Measurements from ENCODE around the gene CABP7.
A peak's percentile ranks its signal among the peaks of the same experiment; 100 is the strongest.

The CABP7 gene

GRCh38 chr22:29702931-29703501 is 16.8 kb upstream of the CABP7 start:
- WGBS (ENCODE audit: extremely low coverage, insufficient coverage, low lambda C conversion rate): no CpG with 5 or more reads among the region's 19 CpGs

GRCh38 chr22:29703569-29704195 is 16.1 kb upstream of the CABP7 start:
- no peaks in the 10 kb centered on the region for H3K79me1 ChIP-seq (ENCODE audit: low read length)
- H3K18ac ChIP-seq (ENCODE audit: low read length): no peak overlapping the region
- no peak overlapping the region for H3K56ac ChIP-seq (ENCODE audit: low read length)
- H3K4me2 ChIP-seq (ENCODE audit: low read length): no peak overlapping the region
- no peak overlapping the region for H2BK5ac ChIP-seq (ENCODE audit: low read length)
- no peak overlapping the region for H2BK120ac ChIP-seq (ENCODE audit: low read depth, low read length)
- H3K36me3 ChIP-seq (ENCODE audit: control insufficient read depth, insufficient read depth, low read length): no peaks in the 10 kb centered on the region
- no peaks in the 10 kb centered on the region for H3K79me2 ChIP-seq (ENCODE audit: control insufficient read depth, insufficient read depth, low read length)
- no peak overlapping the region for H3K4ac ChIP-seq (ENCODE audit: low read depth, low read length)
- WGBS (ENCODE audit: extremely low coverage, insufficient coverage, low lambda C conversion rate): no CpG with 5 or more reads among the region's 7 CpGs
- H3K27ac ChIP-seq (ENCODE audit: low read depth, low read length): no peak overlapping the region
- no peak overlapping the region for H3K4me3 ChIP-seq (ENCODE audit: low read length)
- H3K27me3 ChIP-seq (ENCODE audit: insufficient read depth, low read length, poor library complexity): peaks cover 2% of the 10 kb centered on the region
- no peak overlapping the region for H3K23ac ChIP-seq (ENCODE audit: low read length)
- DNase-seq: no peak
- H3K9ac ChIP-seq (ENCODE audit: low read length): no peak overlapping the region
- no peak overlapping the region for H2BK15ac ChIP-seq (replicated peaks; ENCODE audit: low read depth)
- peaks cover 4% of the 10 kb centered on the region for H3K4me1 ChIP-seq (ENCODE audit: control insufficient read depth, low read depth, low read length)
- H2AK5ac ChIP-seq (ENCODE audit: low read length): no peak overlapping the region
- H4K5ac ChIP-seq (ENCODE audit: low read length): no peak overlapping the region
- no peak overlapping the region for H4K8ac ChIP-seq (ENCODE audit: low read depth, low read length)

More at GRCh38 chr22:29702931-29703501, 16.8 kb upstream of the CABP7 start:
- Histone ChIP-seq H3K4me2 (ENCODE audit: low read length) (no peak overlapping the region), H3K27ac (ENCODE audit: low read depth, low read length) (no peak overlapping the region), H3K4me3 (ENCODE audit: low read length) (no peak overlapping the region), H3K79me1 (ENCODE audit: low read length) (no peaks in the 10 kb centered on the region), H3K27me3 (ENCODE audit: insufficient read depth, low read length, poor library complexity) (peaks cover 2% of the 10 kb centered on the region), H2BK15ac (replicated peaks; ENCODE audit: low read depth) (no peak overlapping the region), H4K5ac (ENCODE audit: low read length) (no peak overlapping the region), H2AK5ac (ENCODE audit: low read length) (no peak overlapping the region), H3K4ac (ENCODE audit: low read depth, low read length) (no peak overlapping the region), H3K18ac (ENCODE audit: low read length) (no peak overlapping the region), H3K36me3 (ENCODE audit: control insufficient read depth, insufficient read depth, low read length) (no peaks in the 10 kb centered on the region), H2BK120ac (ENCODE audit: low read depth, low read length) (no peak overlapping the region), H3K23ac (ENCODE audit: low read length) (no peak overlapping the region), H4K8ac (ENCODE audit: low read depth, low read length) (no peak overlapping the region), H3K56ac (ENCODE audit: low read length) (no peak overlapping the region), H3K79me2 (ENCODE audit: control insufficient read depth, insufficient read depth, low read length) (no peaks in the 10 kb centered on the region), H2BK5ac (ENCODE audit: low read length) (no peak overlapping the region), H3K9ac (ENCODE audit: low read length) (no peak overlapping the region), H3K4me1 (ENCODE audit: control insufficient read depth, low read depth, low read length) (peaks cover 4% of the 10 kb centered on the region)
- DNase-seq: no peak

- Histone ChIP-seq H3K4me1 (ENCODE audit: control insufficient read depth, low read depth, low read length) (peaks cover 4% of the 10 kb centered on the region), H3K27me3 (ENCODE audit: insufficient read depth, low read length, poor library complexity) (peaks cover 2% of the 10 kb centered on the region), H2BK5ac (ENCODE audit: low read length) (no peak overlapping the region), H3K9ac (ENCODE audit: low read length) (no peak overlapping the region), H3K79me1 (ENCODE audit: low read length) (no peaks in the 10 kb centered on the region), H2BK15ac (replicated peaks; ENCODE audit: low read depth) (no peak overlapping the region), H3K79me2 (ENCODE audit: control insufficient read depth, insufficient read depth, low read length) (no peaks in the 10 kb centered on the region), H3K18ac (ENCODE audit: low read length) (no peak overlapping the region), H3K56ac (ENCODE audit: low read length) (no peak overlapping the region), H3K4me2 (ENCODE audit: low read length) (no peak overlapping the region), H4K5ac (ENCODE audit: low read length) (no peak overlapping the region), H3K4me3 (ENCODE audit: low read length) (no peak overlapping the region), H3K23ac (ENCODE audit: low read length) (no peak overlapping the region), H2BK120ac (ENCODE audit: low read depth, low read length) (no peak overlapping the region), H3K27ac (ENCODE audit: low read depth, low read length) (no peak overlapping the region), H3K4ac (ENCODE audit: low read depth, low read length) (no peak overlapping the region), H4K8ac (ENCODE audit: low read depth, low read length) (no peak overlapping the region), H3K36me3 (ENCODE audit: control insufficient read depth, insufficient read depth, low read length) (no peaks in the 10 kb centered on the region), H2AK5ac (ENCODE audit: low read length) (no peak overlapping the region)
- DNase-seq: no peak
- WGBS (ENCODE audit: extremely low coverage, insufficient coverage, low lambda C conversion rate): no CpG with 5 or more reads among the region's 14 CpGs
Observed at GRCh38 chr22:29704528-29705285, 15.1 kb upstream of the CABP7 start.

- no peak overlapping the region for H3K23ac ChIP-seq (ENCODE audit: low read length)
- H3K4me3 ChIP-seq (ENCODE audit: low read length): no peak overlapping the region
- no peak overlapping the region for H2AK5ac ChIP-seq (ENCODE audit: low read length)
- no peaks in the 10 kb centered on the region for H3K79me2 ChIP-seq (ENCODE audit: control insufficient read depth, insufficient read depth, low read length)
- no peak overlapping the region for H4K8ac ChIP-seq (ENCODE audit: low read depth, low read length)
- H3K4ac ChIP-seq (ENCODE audit: low read depth, low read length): no peak overlapping the region
- no CpG with 5 or more reads among the region's 7 CpGs for WGBS (ENCODE audit: extremely low coverage, insufficient coverage, low lambda C conversion rate)
- H3K4me2 ChIP-seq (ENCODE audit: low read length): no peak overlapping the region
- no peak overlapping the region for H2BK120ac ChIP-seq (ENCODE audit: low read depth, low read length)
- H2BK5ac ChIP-seq (ENCODE audit: low read length): no peak overlapping the region
- no peaks in the 10 kb centered on the region for H3K79me1 ChIP-seq (ENCODE audit: low read length)
- peaks cover 4% of the 10 kb centered on the region for H3K4me1 ChIP-seq (ENCODE audit: control insufficient read depth, low read depth, low read length)
- H3K56ac ChIP-seq (ENCODE audit: low read length): no peak overlapping the region
- no peak overlapping the region for H2BK15ac ChIP-seq (replicated peaks; ENCODE audit: low read depth)
- no peak overlapping the region for H3K27ac ChIP-seq (ENCODE audit: low read depth, low read length)
- H3K36me3 ChIP-seq (ENCODE audit: control insufficient read depth, insufficient read depth, low read length): no peaks in the 10 kb centered on the region
- no peak overlapping the region for H3K9ac ChIP-seq (ENCODE audit: low read length)
- H4K5ac ChIP-seq (ENCODE audit: low read length): no peak overlapping the region
- no peak for DNase-seq
- H3K18ac ChIP-seq (ENCODE audit: low read length): no peak overlapping the region
- peaks cover 2% of the 10 kb centered on the region for H3K27me3 ChIP-seq (ENCODE audit: insufficient read depth, low read length, poor library complexity)
Observed at GRCh38 chr22:29705651-29706050, 14.2 kb upstream of the CABP7 start.

GRCh38 chr22:29706486-29706885 is 13.3 kb upstream of the CABP7 start:
- Histone ChIP-seq H3K79me1 (ENCODE audit: low read length) (no peaks in the 10 kb centered on the region), H3K4ac (ENCODE audit: low read depth, low read length) (no peak overlapping the region), H3K9ac (ENCODE audit: low read length) (no peak overlapping the region), H4K8ac (ENCODE audit: low read depth, low read length) (no peak overlapping the region), H3K4me1 (ENCODE audit: control insufficient read depth, low read depth, low read length) (peaks cover 4% of the 10 kb centered on the region), H3K23ac (ENCODE audit: low read length) (no peak overlapping the region), H3K27me3 (ENCODE audit: insufficient read depth, low read length, poor library complexity) (peaks cover 2% of the 10 kb centered on the region), H3K79me2 (ENCODE audit: control insufficient read depth, insufficient read depth, low read length) (no peaks in the 10 kb centered on the region), H4K5ac (ENCODE audit: low read length) (no peak overlapping the region), H3K4me3 (ENCODE audit: low read length) (no peak overlapping the region), H3K27ac (ENCODE audit: low read depth, low read length) (no peak overlapping the region), H3K4me2 (ENCODE audit: low read length) (no peak overlapping the region), H2BK5ac (ENCODE audit: low read length) (no peak overlapping the region), H3K56ac (ENCODE audit: low read length) (no peak overlapping the region), H2AK5ac (ENCODE audit: low read length) (no peak overlapping the region), H3K18ac (ENCODE audit: low read length) (no peak overlapping the region), H2BK15ac (replicated peaks; ENCODE audit: low read depth) (no peak overlapping the region), H2BK120ac (ENCODE audit: low read depth, low read length) (no peak overlapping the region), H3K36me3 (ENCODE audit: control insufficient read depth, insufficient read depth, low read length) (no peaks in the 10 kb centered on the region)
- DNase-seq: peak; percentile 41
- no CpG with 5 or more reads among the region's 9 CpGs for WGBS (ENCODE audit: extremely low coverage, insufficient coverage, low lambda C conversion rate)
